HEK293 (cell line): ENCODE results near the gene PTPRN2.

Experiments used
- YY1 ChIP-seq: fragments of 450-650 bp; formaldehyde crosslinking; IDR thresholded peaks from 2 replicates; pipeline ENCODE4 v1.5.1; 2018; ENCODE audit warnings: missing biosample characterization, missing genetic modification characterization
- ZNF24 ChIP-seq: fragments of 450-650 bp; formaldehyde crosslinking; IDR thresholded peaks from 2 replicates; pipeline ENCODE4 v1.5.1; 2016; ENCODE audit warnings: missing biosample characterization, missing genetic modification characterization
- ZNF274 ChIP-seq, 2 experiments: fragments of 200-500 bp in 1 of 2; fragments of 450-650 bp in 1 of 2; sonication (Bioruptor generic) in 1 of 2; formaldehyde crosslinking in 1 of 2; IDR thresholded peaks; 2 replicates each; pipeline versions ENCODE4 v1.5.1 to v1.6.1; 2014 to 2016; ENCODE audit warnings: borderline replicate concordance in 1 of 2, inconsistent platforms in 1 of 2, low read length in 1 of 2, missing biosample characterization in 1 of 2, missing genetic modification characterization in 1 of 2
- TF ChIP-seq, protein P1 (sequence below): fragments of 450-650 bp; formaldehyde crosslinking; IDR thresholded peaks from 2 replicates; pipeline ENCODE4 v1.5.1; 2016; ENCODE audit warnings: missing biosample characterization, missing genetic modification characterization
- TF ChIP-seq, protein P2 (sequence below): fragments of 450-650 bp; formaldehyde crosslinking; IDR thresholded peaks from 2 replicates; pipeline ENCODE4 v1.5.1; 2016; ENCODE audit warnings: missing biosample characterization, missing genetic modification characterization
- TF ChIP-seq, protein P3 (sequence below): fragments of 450-650 bp; formaldehyde crosslinking; IDR thresholded peaks from 2 replicates; pipeline ENCODE4 v1.5.1; 2016; ENCODE audit warnings: missing biosample characterization, missing genetic modification characterization

DNA sequence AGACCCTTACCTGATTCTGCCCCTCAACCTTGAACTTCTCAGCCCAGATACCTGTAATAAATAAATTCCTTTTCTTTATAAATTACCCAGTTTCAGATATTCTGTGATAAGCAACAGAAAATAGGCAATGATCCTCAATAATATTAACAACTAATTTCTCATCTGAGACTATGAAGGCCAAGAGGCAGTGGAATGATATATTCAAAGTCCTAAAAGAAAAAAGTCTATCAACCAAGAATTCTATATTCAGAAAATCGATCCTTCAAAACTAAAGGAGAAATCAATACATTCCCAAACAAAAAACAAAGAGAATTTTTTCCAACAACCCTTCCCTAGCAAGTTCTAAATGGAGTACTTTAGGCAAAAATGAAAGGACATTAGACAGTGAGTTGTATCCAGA is 279.6 kb downstream of the PTPRN2 start:
- TF ChIP-seq, protein P1, sequence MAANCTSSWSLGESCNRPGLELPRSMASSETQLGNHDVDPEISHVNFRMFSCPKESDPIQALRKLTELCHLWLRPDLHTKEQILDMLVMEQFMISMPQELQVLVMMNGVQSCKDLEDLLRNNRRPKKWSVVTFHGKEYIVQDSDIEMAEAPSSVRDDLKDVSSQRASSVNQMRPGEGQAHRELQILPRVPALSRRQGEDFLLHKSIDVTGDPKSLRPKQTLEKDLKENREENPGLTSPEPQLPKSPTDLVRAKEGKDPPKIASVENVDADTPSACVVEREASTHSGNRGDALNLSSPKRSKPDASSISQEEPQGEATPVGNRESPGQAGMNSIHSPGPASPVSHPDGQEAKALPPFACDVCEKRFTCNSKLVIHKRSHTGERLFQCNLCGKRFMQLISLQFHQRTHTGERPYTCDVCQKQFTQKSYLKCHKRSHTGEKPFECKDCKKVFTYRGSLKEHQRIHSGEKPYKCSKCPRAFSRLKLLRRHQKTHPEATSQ (tag by site-specific recombination) = no peak
- TF ChIP-seq, protein P2, sequence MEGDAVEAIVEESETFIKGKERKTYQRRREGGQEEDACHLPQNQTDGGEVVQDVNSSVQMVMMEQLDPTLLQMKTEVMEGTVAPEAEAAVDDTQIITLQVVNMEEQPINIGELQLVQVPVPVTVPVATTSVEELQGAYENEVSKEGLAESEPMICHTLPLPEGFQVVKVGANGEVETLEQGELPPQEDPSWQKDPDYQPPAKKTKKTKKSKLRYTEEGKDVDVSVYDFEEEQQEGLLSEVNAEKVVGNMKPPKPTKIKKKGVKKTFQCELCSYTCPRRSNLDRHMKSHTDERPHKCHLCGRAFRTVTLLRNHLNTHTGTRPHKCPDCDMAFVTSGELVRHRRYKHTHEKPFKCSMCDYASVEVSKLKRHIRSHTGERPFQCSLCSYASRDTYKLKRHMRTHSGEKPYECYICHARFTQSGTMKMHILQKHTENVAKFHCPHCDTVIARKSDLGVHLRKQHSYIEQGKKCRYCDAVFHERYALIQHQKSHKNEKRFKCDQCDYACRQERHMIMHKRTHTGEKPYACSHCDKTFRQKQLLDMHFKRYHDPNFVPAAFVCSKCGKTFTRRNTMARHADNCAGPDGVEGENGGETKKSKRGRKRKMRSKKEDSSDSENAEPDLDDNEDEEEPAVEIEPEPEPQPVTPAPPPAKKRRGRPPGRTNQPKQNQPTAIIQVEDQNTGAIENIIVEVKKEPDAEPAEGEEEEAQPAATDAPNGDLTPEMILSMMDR = no peak
- TF ChIP-seq YY1 (tag by site-specific recombination) = no peak
- TF ChIP-seq ZNF274 (IDR thresholded peaks at IDR 0.05; ENCODE audit: low read length) = no peak
- TF ChIP-seq ZNF274 (tag by site-specific recombination; IDR thresholded peaks at IDR 0.05; ENCODE audit: borderline replicate concordance) = no peak
- TF ChIP-seq, protein P3, sequence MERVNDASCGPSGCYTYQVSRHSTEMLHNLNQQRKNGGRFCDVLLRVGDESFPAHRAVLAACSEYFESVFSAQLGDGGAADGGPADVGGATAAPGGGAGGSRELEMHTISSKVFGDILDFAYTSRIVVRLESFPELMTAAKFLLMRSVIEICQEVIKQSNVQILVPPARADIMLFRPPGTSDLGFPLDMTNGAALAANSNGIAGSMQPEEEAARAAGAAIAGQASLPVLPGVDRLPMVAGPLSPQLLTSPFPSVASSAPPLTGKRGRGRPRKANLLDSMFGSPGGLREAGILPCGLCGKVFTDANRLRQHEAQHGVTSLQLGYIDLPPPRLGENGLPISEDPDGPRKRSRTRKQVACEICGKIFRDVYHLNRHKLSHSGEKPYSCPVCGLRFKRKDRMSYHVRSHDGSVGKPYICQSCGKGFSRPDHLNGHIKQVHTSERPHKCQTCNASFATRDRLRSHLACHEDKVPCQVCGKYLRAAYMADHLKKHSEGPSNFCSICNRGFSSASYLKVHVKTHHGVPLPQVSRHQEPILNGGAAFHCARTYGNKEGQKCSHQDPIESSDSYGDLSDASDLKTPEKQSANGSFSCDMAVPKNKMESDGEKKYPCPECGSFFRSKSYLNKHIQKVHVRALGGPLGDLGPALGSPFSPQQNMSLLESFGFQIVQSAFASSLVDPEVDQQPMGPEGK (tag by site-specific recombination) = no peak
- TF ChIP-seq ZNF24 = no peak
